Pancreas (tissue), 10 donors: Measurements from ENCODE around the gene DNAH1. TPM values are rescaled to one million over a fixed set of nuclear protein-coding genes. Genes with fewer than 3 reads are reported as not detected.

Source experiments
- ATAC-seq, 4 donors: fragments of 200-7000 bp; cut with Tn5 transposase; one replicate each; pipeline versions ENCODE4 v1.8.0 to v1.9.1; 2020; ENCODE audit warnings: mild to moderate bottlenecking in 4 of 4, moderate library complexity in 4 of 4
- DNase-seq, 6 donors: peaks; one replicate each; pipeline ENCODE4 v3.0.0-alpha.2; 2020
- FAIRE-seq: peaks from 2 replicates; lab custom pipeline; 2012; peaks lifted over from hg19 to GRCh38; lab: Jason Lieb, UNC
- H3K27ac ChIP-seq, 4 donors: fragments of 200-600 bp; sonication (generic); 1 replicate in 3 of 4; 2 replicates in 1 of 4; pipeline versions ENCODE4 v1.5.0 to v1.8.0; 2020
- H3K27me3 ChIP-seq, 4 donors: fragments of 200-600 bp; one replicate each; pipeline ENCODE4 v1.8.0; 2021
- H3K36me3 ChIP-seq, 3 donors: fragments of 200-600 bp; sonication (generic) in 1 of 3; one replicate each; pipeline versions ENCODE4 v1.5.0 to v1.8.0; 2020 to 2021
- H3K4me1 ChIP-seq, 3 donors: fragments of 200-600 bp; one replicate each; pipeline ENCODE4 v1.8.0; 2021
- H3K4me3 ChIP-seq, 4 donors: fragments of 200-600 bp; sonication (generic) in 2 of 4; one replicate each; pipeline versions ENCODE4 v1.5.0 to v1.8.0; 2020 to 2021
- H3K9me3 ChIP-seq, 4 donors: fragments of 200-600 bp; one replicate each; pipeline ENCODE4 v1.8.0; 2021
- CTCF ChIP-seq, 4 donors: fragments of 200-600 bp; sonication (generic) in 3 of 4; IDR thresholded peaks; one replicate each; pipeline versions ENCODE4 v1.5.0 to v1.8.0; 2021; ENCODE audit warnings: antibody characterized with exemption in 4 of 4
- WGBS, 2 donors: extraction: QIAGEN DNeasy Blood & Tissue Kit; methylation state at CpG; one replicate each; pipeline ENCODE4 v1.1.7; 2013; 5-methylcytosine and 5-hydroxymethylcytosine counted together
- intact Hi-C, 3 donors: fragments of 100-400 bp; cut with DNase I; formaldehyde crosslinking; loops; one replicate each; pipeline versions ENCODE4 v1.11.1 to v1.14.2; 2022
- polyA plus RNA-seq, 2 donors: library from polyadenylated mRNA; stranded (reverse); fragments of 200-250 nt; gene quantifications; one replicate each; pipeline ENCODE4 v1.2.3, GENCODE V29; 2013
- total RNA-seq, 6 donors: library from RNA; stranded (reverse); fragmentation: NEBNext Ultra II Directional in 4 of 6; extraction: Animal tissue kit (Norgen Biotek cat#: 25700) in 4 of 6; gene quantifications; one replicate each; pipeline versions ENCODE4 v1.2.1 to v1.2.4, GENCODE V29; 2021 to 2023
- donor health status: healthy with polysubstance abuse.
- donor health status: DM: no; HTN: no; CAD: no; lungs with moderate emphysema.
- donor health status: DM: no; HTN: no; CAD: no.
- donor health status: control.
- donor health status: control.
- donor health status: Bipolar disorder and iron deficiency.
- donor health status: DM: yes; HTN: yes; CAD: no.
- donor health status: DM: no; HTN: no; CAD: no.
- donor health status: DM: no; HTN: no; CAD: no.
- donor health status: DM: yes; HTN: yes; CAD: no.

The DNAH1 gene
- total and polyA plus RNA-seq, 8 donors = 2.9 to 11.4 (median 4.6) TPM

GRCh38 chr3:52322466-52322865 lies 6.3 kb downstream of the DNAH1 start:
- WGBS, 2 donors = 78 to 85% methylated on average over 7 of the region's 7 CpGs
- no peak for TF ChIP-seq CTCF (IDR thresholded peaks at IDR 0.05)
- Histone ChIP-seq H3K36me3 (no peaks in the 10 kb centered on the region), H3K4me3 (no peak overlapping the region), H3K27me3 (no peaks in the 10 kb centered on the region), H3K27ac (no peak overlapping the region), H3K9me3 (no peaks in the 10 kb centered on the region), H3K4me1 (no peaks in the 10 kb centered on the region)
- FAIRE-seq (no peak), ATAC-seq (no peak), DNase-seq (peak in 1 of 6 donors; percentile 8)
- intact Hi-C loops = no loop called here

- WGBS, 2 donors = 76 to 81% methylated on average over 11 of the region's 11 CpGs
- peak in 1 of 6 donors; percentile 15 for DNase-seq
- H3K4me3 ChIP-seq = no peak overlapping the region
- H3K27me3 ChIP-seq = no peaks in the 10 kb centered on the region
- intact Hi-C loops = no loop called here
- H3K36me3 ChIP-seq = no peaks in the 10 kb centered on the region
- H3K27ac ChIP-seq = no peak overlapping the region
- TF ChIP-seq CTCF (IDR thresholded peaks at IDR 0.05) = no peak
- FAIRE-seq = no peak
- no peaks in the 10 kb centered on the region for H3K9me3 ChIP-seq
- ATAC-seq = no peak
- no peaks in the 10 kb centered on the region for H3K4me1 ChIP-seq
Observed at GRCh38 chr3:52323526-52324295, 7.6 kb downstream of the DNAH1 start.

- no peaks in the 10 kb centered on the region for H3K27me3 ChIP-seq
- H3K27ac ChIP-seq = no peak overlapping the region
- H3K36me3 ChIP-seq = no peaks in the 10 kb centered on the region
- FAIRE-seq (no peak), ATAC-seq (no peak), DNase-seq (peak in 1 of 6 donors; percentile 2)
- 90 to 94% methylated on average over 9 of the region's 9 CpGs for WGBS, 2 donors
- H3K4me1 ChIP-seq = no peaks in the 10 kb centered on the region
- H3K4me3 ChIP-seq = no peak overlapping the region
- no peaks in the 10 kb centered on the region for H3K9me3 ChIP-seq
- TF ChIP-seq CTCF (IDR thresholded peaks at IDR 0.05) = no peak
- intact Hi-C loops = no loop called here
Observed at GRCh38 chr3:52324676-52325075, 8.6 kb downstream of the DNAH1 start.

GRCh38 chr3:52325686-52326085 lies 9.6 kb downstream of the DNAH1 start:
- Histone ChIP-seq H3K27me3 (no peaks in the 10 kb centered on the region), H3K9me3 (no peaks in the 10 kb centered on the region), H3K36me3 (no peaks in the 10 kb centered on the region), H3K4me3 (no peak overlapping the region), H3K27ac (no peak overlapping the region), H3K4me1 (no peaks in the 10 kb centered on the region)
- DNase-seq (peak in 1 of 6 donors; percentile 9), FAIRE-seq (no peak), ATAC-seq (no peak)
- TF ChIP-seq CTCF (IDR thresholded peaks at IDR 0.05) = no peak
- intact Hi-C loops = no loop called here

GRCh38 chr3:52326976-52327375 lies 10.9 kb downstream of the DNAH1 start:
- no peaks in the 10 kb centered on the region for H3K27me3 ChIP-seq
- no peaks in the 10 kb centered on the region for H3K4me1 ChIP-seq
- H3K36me3 ChIP-seq = no peaks in the 10 kb centered on the region
- H3K4me3 ChIP-seq = no peak overlapping the region
- FAIRE-seq = no peak
- H3K9me3 ChIP-seq = no peaks in the 10 kb centered on the region
- no peak for TF ChIP-seq CTCF (IDR thresholded peaks at IDR 0.05)
- WGBS, 2 donors = 89 to 95% methylated on average over 5 to 6 of the region's 6 CpGs
- peak in 1 of 6 donors; percentile 2 for DNase-seq
- H3K27ac ChIP-seq = no peak overlapping the region
- ATAC-seq = no peak
- intact Hi-C loops = no loop called here
